ENCODE data around the gene KCTD20. TPM values are rescaled to one million over a fixed set of nuclear protein-coding genes. Genes with fewer than 3 reads are reported as not detected.

KCTD20 gene
- total and polyA plus RNA-seq, 9 of the 15 experiments (the other 6 are each of a cell fraction or from before 2014, with no cell fraction given) = 28.9 to 160 (median 70.6) TPM

GRCh38 chr6:36510365-36510764 is 67.6 kb downstream of the KCTD20 start:
- whole genome bisulfite sequencing (ENCODE audit: insufficient coverage, low coverage, missing lambda C conversion rate) = 98% methylated on average over 3 of the region's 3 CpGs
- DNase-seq (ENCODE audit: extremely low read depth in 1 of 4, low spot score in 3 of 4) (no peak), ATAC-seq (no peak), FAIRE-seq (no peak)
- Histone ChIP-seq H3K27ac (ENCODE audit: extremely low read depth, low read depth, low read length) (no peak overlapping the region), H3K36me3 (ENCODE audit: control insufficient read depth, insufficient read depth, low read length) (peaks cover 45% of the 10 kb centered on the region), H2AFZ (ENCODE audit: low read depth, low read length) (no peak overlapping the region), H3K27me3 (ENCODE audit: control insufficient read depth in 2 of 2, insufficient read depth in 2 of 2, low read length in 2 of 2) (no peaks in the 10 kb centered on the region), H3K9me1 (ENCODE audit: control insufficient read depth, insufficient read depth, low read length) (no peaks in the 10 kb centered on the region), H3K79me2 (ENCODE audit: control insufficient read depth, insufficient read depth, low read length) (no peaks in the 10 kb centered on the region), H4K20me1 (replicated peaks; ENCODE audit: control insufficient read depth, insufficient read depth, low read length) (no peaks in the 10 kb centered on the region), H3K9me3 (replicated peaks; ENCODE audit: control insufficient read depth, insufficient read depth, low read depth, low read length) (no peaks in the 10 kb centered on the region), H3K4me1 (replicated peaks in 1 of 2; ENCODE audit: control insufficient read depth in 2 of 2, insufficient read depth in 2 of 2, low read length in 2 of 2) (no peaks in the 10 kb centered on the region), H3K4me2 (ENCODE audit: insufficient read depth, low read length) (no peak overlapping the region), H3K4me3 (no peak overlapping the region), H3K9ac (ENCODE audit: insufficient read depth in 1 of 2, low read depth in 2 of 2, low read length in 2 of 2) (no peak overlapping the region; a peak in 1 of 4 replicates)
- no TSS peak for BruUV-seq (replicated peaks)
- TF ChIP-seq ZC3H4 (CRISPR knock-in tag; IDR thresholded peaks at IDR 0.05; ENCODE audit: borderline replicate concordance) (0 out of 2 replicates have a peak, but pooled peaks have one; percentile 7), RBM25 (IDR thresholded peaks at IDR 0.05; ENCODE audit: low read depth, low read length, severe bottlenecking) (no peak)
- POLR2A ChIA-PET = interaction anchor here (0.9 to 1.3 kb wide), 3 partner anchors 14 to 22 kb away, joined by 3 to 4 read pairs (median 3); no protein-coding TSS in a partner anchor
- intact Hi-C loops (cut with micrococcal nuclease) (no loop called here), in situ Hi-C loops (cut with MboI) (no loop called here)
- CTCF ChIA-PET (ENCODE audit: low intra/inter-chr PET ratio) = no interaction called here

GRCh38 chr6:36514554-36515456 is 72.0 kb downstream of the KCTD20 start:
- H3K4me3 ChIP-seq = no peak overlapping the region
- H3K36me3 ChIP-seq (ENCODE audit: control insufficient read depth, insufficient read depth, low read length) = peaks cover 53% of the 10 kb centered on the region
- H4K20me1 ChIP-seq (replicated peaks; ENCODE audit: control insufficient read depth, insufficient read depth, low read length) = no peaks in the 10 kb centered on the region
- no peak overlapping the region; the same call in 2 of the 3 replicates for H3K27ac ChIP-seq (ENCODE audit: extremely low read depth, low read depth, low read length)
- no peaks in the 10 kb centered on the region for H3K9me1 ChIP-seq (ENCODE audit: control insufficient read depth, insufficient read depth, low read length)
- ChIA-PET POLR2A (no interaction called here), CTCF (ENCODE audit: low intra/inter-chr PET ratio) (no interaction called here)
- no peaks in the 10 kb centered on the region for H3K4me1 ChIP-seq (replicated peaks in 1 of 2; ENCODE audit: control insufficient read depth in 2 of 2, insufficient read depth in 2 of 2, low read length in 2 of 2)
- no peaks in the 10 kb centered on the region for H3K27me3 ChIP-seq (ENCODE audit: control insufficient read depth in 2 of 2, insufficient read depth in 2 of 2, low read length in 2 of 2)
- ATAC-seq = no peak
- intact Hi-C loops (cut with micrococcal nuclease) = no loop called here
- no peak overlapping the region for H3K4me2 ChIP-seq (ENCODE audit: insufficient read depth, low read length)
- no TSS peak for BruUV-seq (replicated peaks)
- no peak overlapping the region for H3K9ac ChIP-seq (ENCODE audit: insufficient read depth in 1 of 2, low read depth in 2 of 2, low read length in 2 of 2)
- no peak for FAIRE-seq
- in situ Hi-C loops (cut with MboI) = no loop called here
- no peak overlapping the region for H2AFZ ChIP-seq (ENCODE audit: low read depth, low read length)
- no peaks in the 10 kb centered on the region for H3K79me2 ChIP-seq (ENCODE audit: control insufficient read depth, insufficient read depth, low read length)
- no peaks in the 10 kb centered on the region for H3K9me3 ChIP-seq (replicated peaks; ENCODE audit: control insufficient read depth, insufficient read depth, low read depth, low read length)
- 90% methylated on average over 8 of the region's 8 CpGs for WGBS (ENCODE audit: insufficient coverage, low coverage, missing lambda C conversion rate)
- no peak for DNase-seq (ENCODE audit: extremely low read depth in 1 of 4, low spot score in 3 of 4)
